Stomach (tissue), 4 donors: ENCODE results near the gene FKBP1B.

Source experiments
- POLR2A ChIP-seq, 4 donors: fragments of 450-650 bp; IDR thresholded peaks; one replicate each; pipeline ENCODE4 v1.6.1; 2016; ENCODE audit warnings: antibody characterized with exemption in 4 of 4, control low read depth in 2 of 4, mild to moderate bottlenecking in 1 of 4, moderate library complexity in 1 of 4
- TF ChIP-seq, protein P1 (sequence below), 7 experiments: fragments of 450-650 bp in 4 of 7; fragments of 200-600 bp in 3 of 7; sonication (generic) in 3 of 7; IDR thresholded peaks; one replicate each; pipeline ENCODE4 v1.5.1; 2016 to 2019; ENCODE audit warnings: antibody characterized with exemption in 7 of 7, control low read depth in 2 of 7, mild to moderate bottlenecking in 1 of 7

DNA sequence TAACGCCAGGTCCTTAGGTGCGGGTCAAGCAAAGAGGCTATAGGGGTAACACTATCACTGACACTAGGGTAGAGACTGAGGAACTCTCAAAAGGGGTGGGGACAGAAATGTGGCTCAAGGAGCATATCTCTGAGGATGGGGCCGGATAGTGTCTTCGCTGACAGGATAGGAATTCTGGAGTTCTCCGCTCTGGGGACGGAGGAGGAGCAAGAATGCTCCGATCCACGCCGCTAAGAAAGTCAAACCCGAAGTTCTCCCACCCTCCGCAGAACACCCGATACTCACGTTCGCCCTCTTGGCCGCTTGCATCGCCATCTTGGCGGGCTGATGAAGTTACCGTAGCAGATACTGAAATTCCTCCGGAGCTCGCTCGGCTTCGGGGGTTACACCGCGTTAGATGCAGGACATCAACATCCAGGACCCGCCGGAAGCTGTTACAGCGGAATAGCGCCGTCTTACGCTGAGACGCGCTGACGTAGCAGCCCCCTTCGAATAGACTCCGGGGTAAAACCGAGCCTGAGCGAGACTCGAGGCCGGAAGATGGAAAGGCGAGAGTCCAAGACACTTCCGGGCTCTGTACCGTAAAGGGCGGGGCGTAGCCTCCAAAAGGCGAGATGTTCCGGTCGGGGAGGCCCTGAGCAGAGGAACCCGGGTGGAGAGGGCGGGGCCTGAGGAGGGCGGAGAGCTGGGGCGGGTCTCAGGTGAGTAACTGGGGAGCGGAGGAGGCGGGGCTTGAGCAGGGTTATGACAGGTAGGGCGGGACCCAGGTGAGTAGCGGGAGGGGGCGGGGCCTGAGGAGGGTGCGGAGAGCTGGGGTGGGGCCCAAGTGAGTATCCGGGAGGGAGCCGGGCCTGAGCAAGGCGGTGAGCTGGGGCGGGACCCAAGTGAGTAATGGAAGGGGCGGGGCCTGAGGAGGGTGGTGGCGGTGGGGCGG lies 26.6 kb downstream of the FKBP1B start, which contains the start of gene SF3B6:
- TF ChIP-seq, protein P1, sequence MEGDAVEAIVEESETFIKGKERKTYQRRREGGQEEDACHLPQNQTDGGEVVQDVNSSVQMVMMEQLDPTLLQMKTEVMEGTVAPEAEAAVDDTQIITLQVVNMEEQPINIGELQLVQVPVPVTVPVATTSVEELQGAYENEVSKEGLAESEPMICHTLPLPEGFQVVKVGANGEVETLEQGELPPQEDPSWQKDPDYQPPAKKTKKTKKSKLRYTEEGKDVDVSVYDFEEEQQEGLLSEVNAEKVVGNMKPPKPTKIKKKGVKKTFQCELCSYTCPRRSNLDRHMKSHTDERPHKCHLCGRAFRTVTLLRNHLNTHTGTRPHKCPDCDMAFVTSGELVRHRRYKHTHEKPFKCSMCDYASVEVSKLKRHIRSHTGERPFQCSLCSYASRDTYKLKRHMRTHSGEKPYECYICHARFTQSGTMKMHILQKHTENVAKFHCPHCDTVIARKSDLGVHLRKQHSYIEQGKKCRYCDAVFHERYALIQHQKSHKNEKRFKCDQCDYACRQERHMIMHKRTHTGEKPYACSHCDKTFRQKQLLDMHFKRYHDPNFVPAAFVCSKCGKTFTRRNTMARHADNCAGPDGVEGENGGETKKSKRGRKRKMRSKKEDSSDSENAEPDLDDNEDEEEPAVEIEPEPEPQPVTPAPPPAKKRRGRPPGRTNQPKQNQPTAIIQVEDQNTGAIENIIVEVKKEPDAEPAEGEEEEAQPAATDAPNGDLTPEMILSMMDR (IDR thresholded peaks at IDR 0.05): peak in 1 of 7 experiments; percentile 15
- no peak for TF ChIP-seq POLR2A (IDR thresholded peaks at IDR 0.05)
